Measurements from ENCODE around the gene LRSAM1.
"Not testable (repeated sequence)": the region's sequence is repeated elsewhere in the genome, so short reads cannot be mapped to it uniquely, and the experiment has no call there.

Gene LRSAM1

GRCh38 chr9:127457191-127457878 is 6.0 kb downstream of the LRSAM1 start:
- no peak for DNase-seq (ENCODE audit: low read depth)

GRCh38 chr9:127458921-127459320 is 7.6 kb downstream of the LRSAM1 start:
- no peak for DNase-seq (ENCODE audit: low read depth)

- DNase-seq (ENCODE audit: low read depth): no peak
These were observed 12.1 kb downstream of the LRSAM1 start for GRCh38 chr9:127463382-127463781.

GRCh38 chr9:127463911-127464310 is 12.6 kb downstream of the LRSAM1 start:
- no peak for DNase-seq (ENCODE audit: low read depth)

- DNase-seq (ENCODE audit: low read depth): not testable (repeated sequence)
These were observed 15.2 kb downstream of the LRSAM1 start for GRCh38 chr9:127466407-127466917.

- no peak for DNase-seq (ENCODE audit: low read depth)
These were observed 16.3 kb downstream of the LRSAM1 start for GRCh38 chr9:127467621-127468020.

GRCh38 chr9:127470662-127471061 is 19.4 kb downstream of the LRSAM1 start:
- DNase-seq (ENCODE audit: low read depth): no peak

- DNase-seq (ENCODE audit: low read depth): no peak
These were observed 22.2 kb downstream of the LRSAM1 start for GRCh38 chr9:127473501-127473900.

GRCh38 chr9:127473932-127474331 is 22.6 kb downstream of the LRSAM1 start:
- DNase-seq (ENCODE audit: low read depth): no peak

- no peak for DNase-seq (ENCODE audit: low read depth)
These were observed 23.3 kb downstream of the LRSAM1 start for GRCh38 chr9:127474592-127474991.

- no peak for DNase-seq (ENCODE audit: low read depth)
These were observed 28.3 kb downstream of the LRSAM1 start for GRCh38 chr9:127479507-127480081.

GRCh38 chr9:127482662-127483061 is 31.4 kb downstream of the LRSAM1 start:
- DNase-seq (ENCODE audit: low read depth): no peak

- DNase-seq (ENCODE audit: low read depth): no peak
These were observed 34.7 kb downstream of the LRSAM1 start for GRCh38 chr9:127485995-127486394.

- DNase-seq (ENCODE audit: low read depth): no peak
These were observed 37.6 kb downstream of the LRSAM1 start for GRCh38 chr9:127488946-127489345.

- DNase-seq (ENCODE audit: low read depth): no peak
These were observed 38.3 kb downstream of the LRSAM1 start for GRCh38 chr9:127489471-127490115.

GRCh38 chr9:127490535-127491230 is 39.4 kb downstream of the LRSAM1 start:
- DNase-seq (ENCODE audit: low read depth): no peak

GRCh38 chr9:127491516-127491915 is 40.2 kb downstream of the LRSAM1 start:
- no peak for DNase-seq (ENCODE audit: low read depth)

GRCh38 chr9:127492616-127493015 is 41.3 kb downstream of the LRSAM1 start:
- DNase-seq (ENCODE audit: low read depth): no peak

GRCh38 chr9:127493592-127494303 is 42.4 kb downstream of the LRSAM1 start:
- no peak for DNase-seq (ENCODE audit: low read depth)

- no peak for DNase-seq (ENCODE audit: low read depth)
These were observed 43.0 kb downstream of the LRSAM1 start for GRCh38 chr9:127494304-127494702.

GRCh38 chr9:127495884-127496555 is 44.7 kb downstream of the LRSAM1 start:
- DNase-seq (ENCODE audit: low read depth): no peak
